Activated CD4-positive, alpha-beta T cell treated with anti-CD3 and anti-CD28 coated beads for 36 hours (primary cell): Measurements from ENCODE around the gene TSPY10. TPM values are rescaled to one million over a fixed set of nuclear protein-coding genes. Genes with fewer than 3 reads are reported as not detected.
"Not testable (repeated sequence)": the region's sequence is repeated elsewhere in the genome, so short reads cannot be mapped to it uniquely, and the experiment has no call there.

Source experiments
- ATAC-seq: fragments of 200-7000 bp; cut with Tn5 transposase; one replicate; pipeline ENCODE4 v1.10.0; 2021; ENCODE audit warnings: mild to moderate bottlenecking, moderate library complexity
- CTCF ChIA-PET: fragments of 350-600 bp; sonication (Branson Sonifier 250); formaldehyde crosslinking; loops from one replicate; lab custom pipeline; 2021; ENCODE audit warnings: antibody characterized with exemption; lab: Charles Lee
- POLR2A ChIA-PET: fragments of 350-600 bp; sonication (Branson Sonifier 250); formaldehyde crosslinking; loops from one replicate; lab custom pipeline; 2021; ENCODE audit warnings: antibody characterized with exemption, inconsistent platforms; lab: Charles Lee
- DNase-seq: peaks from one replicate; pipeline ENCODE4 v3.0.0-alpha.2; 2020
- H3K27ac Mint-ChIP-seq: one replicate; pipeline ENCODE4 v1.8.0; 2021; ENCODE audit warnings: mixed read lengths
- H3K27me3 Mint-ChIP-seq: one replicate; pipeline ENCODE4 v1.8.0; 2021; ENCODE audit warnings: mixed read lengths
- H3K36me3 Mint-ChIP-seq: one replicate; pipeline ENCODE4 v1.8.0; 2021; ENCODE audit warnings: low read depth, mixed read lengths
- H3K4me1 Mint-ChIP-seq: one replicate; pipeline ENCODE4 v1.8.0; 2021; ENCODE audit warnings: mixed read lengths
- H3K4me3 Mint-ChIP-seq: one replicate; pipeline ENCODE4 v1.8.0; 2021; ENCODE audit warnings: mild to moderate bottlenecking, moderate library complexity, mixed read lengths
- H3K9me3 Mint-ChIP-seq: one replicate; pipeline ENCODE4 v1.8.0; 2021; ENCODE audit warnings: low read depth, mixed read lengths
- intact Hi-C, 2 experiments: fragments of 100-400 bp; cut with DNase I in 1 of 2; cut with micrococcal nuclease in 1 of 2; formaldehyde crosslinking; loops; one replicate each; pipeline versions ENCODE4 v1.14.2 to v1.15.1; 2022 to 2024; cut with DNase I, micrococcal nuclease
- total RNA-seq, 2 experiments: library from RNA; stranded (reverse); gene quantifications; one replicate each; pipeline ENCODE4 v1.2.3, GENCODE V29; 2021

Gene TSPY10
- total RNA-seq: not detected

- H3K27ac Mint-ChIP-seq, POLR2A ChIA-PET, CTCF ChIA-PET, H3K4me3 Mint-ChIP-seq, ATAC-seq, H3K27me3 Mint-ChIP-seq, H3K4me1 Mint-ChIP-seq, DNase-seq, intact Hi-C loops, H3K9me3 Mint-ChIP-seq, H3K36me3 Mint-ChIP-seq: not testable (repeated sequence)
Observed at GRCh38 chrY:9527580-9527979, at the start of gene TSPY10. Gene TSPY10 (plus strand): TSS chrY:9527880. CDS start chrY:9527926, 46 bp downstream.

DNA sequence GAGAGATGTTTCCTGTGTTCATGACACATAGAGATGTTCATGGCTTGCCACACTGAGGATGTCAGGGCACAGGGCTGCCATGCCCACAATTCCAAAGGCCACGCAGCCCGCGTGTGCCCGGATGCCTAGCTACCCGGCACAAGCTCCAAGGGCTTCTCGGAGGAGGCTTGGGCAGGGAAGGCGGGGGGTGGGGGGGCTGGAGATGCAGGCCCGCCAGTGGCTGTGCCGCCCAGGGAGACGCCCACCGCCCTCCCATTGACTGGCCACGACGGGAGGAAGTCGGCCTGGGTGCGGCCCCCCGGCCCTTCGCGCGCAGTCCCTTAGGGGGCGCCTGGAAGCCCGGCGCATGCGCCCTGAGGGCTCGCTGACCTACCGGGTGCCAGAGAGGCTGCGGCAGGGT lies 40.7 kb upstream of the TSPY10 start, which contains the start of gene TSPY9:
TSPY9 (plus strand) TSS at position 301 of the 400 bp plus-strand sequence; CDS start at position 347, 46 bp downstream.
- ATAC-seq, CTCF ChIA-PET, H3K27ac Mint-ChIP-seq, H3K9me3 Mint-ChIP-seq, H3K4me1 Mint-ChIP-seq, DNase-seq, H3K4me3 Mint-ChIP-seq, H3K27me3 Mint-ChIP-seq, H3K36me3 Mint-ChIP-seq, POLR2A ChIA-PET, intact Hi-C loops: not testable (repeated sequence)

DNA sequence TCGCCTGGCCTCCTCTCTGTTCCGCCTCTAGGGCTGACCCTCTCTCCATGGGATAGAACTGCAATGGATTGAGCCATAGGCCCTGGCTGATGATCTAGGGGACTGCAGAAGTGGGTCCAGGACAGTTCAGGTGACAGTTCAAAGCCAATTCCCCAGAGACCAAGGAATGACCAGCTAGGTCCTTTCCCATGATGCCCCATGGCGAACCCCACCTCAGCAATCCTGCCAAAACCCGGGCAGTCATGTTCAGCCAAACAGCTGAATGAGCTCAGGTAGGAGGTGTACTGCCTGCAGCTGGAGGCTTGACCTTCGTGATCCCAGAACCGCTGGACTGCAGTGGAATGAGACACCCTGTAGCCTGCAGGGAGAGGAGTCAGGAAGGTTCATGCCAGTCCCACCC lies 23.3 kb upstream of the TSPY10 start:
- DNase-seq, H3K4me3 Mint-ChIP-seq, intact Hi-C loops, H3K27me3 Mint-ChIP-seq, CTCF ChIA-PET, H3K36me3 Mint-ChIP-seq, H3K4me1 Mint-ChIP-seq, POLR2A ChIA-PET, H3K27ac Mint-ChIP-seq, H3K9me3 Mint-ChIP-seq, ATAC-seq: not testable (repeated sequence)

GRCh38 chrY:9516287-9516686 lies 11.4 kb upstream of the TSPY10 start:
- H3K27me3 Mint-ChIP-seq, CTCF ChIA-PET, DNase-seq, H3K4me1 Mint-ChIP-seq, H3K9me3 Mint-ChIP-seq, POLR2A ChIA-PET, H3K4me3 Mint-ChIP-seq, ATAC-seq, H3K27ac Mint-ChIP-seq, H3K36me3 Mint-ChIP-seq, intact Hi-C loops: not testable (repeated sequence)

Other genes with a start within 250 kb of the TSPY10 start
- gene TSPY4, start 190.4 kb upstream of the TSPY10 start, total RNA-seq: not detected
- gene TSPY8, start 170.1 kb upstream of the TSPY10 start, total RNA-seq: not detected
- not detected for gene TSPY3, start 129.5 kb upstream of the TSPY10 start, total RNA-seq
- gene TSPY1, start 60.9 kb upstream of the TSPY10 start, total RNA-seq: not detected
- gene TSPY9, start 40.6 kb upstream of the TSPY10 start, total RNA-seq: not detected